T-helper 22 cell (primary cell): Measurements from ENCODE around the gene CLRN1.
"Not testable (repeated sequence)": the region's sequence is repeated elsewhere in the genome, so short reads cannot be mapped to it uniquely, and the experiment has no call there.

ENCODE experiments used
- DNase-seq: peaks from one replicate; pipeline ENCODE4 v3.0.0-alpha.2; 2020; ENCODE audit warnings: low read depth

The CLRN1 gene

GRCh38 chr3:150972366-150973071, at the start of gene CLRN1:
CLRN1 (minus strand) TSS chr3:150972727; CDS start chr3:150972708, 19 bp downstream.
- no peak for DNase-seq

- DNase-seq: no peak
These were observed 43.9 kb upstream of the CLRN1 start for GRCh38 chr3:151016478-151016795.

- DNase-seq: no peak
These were observed 43.4 kb upstream of the CLRN1 start for GRCh38 chr3:151015767-151016477.

GRCh38 chr3:151015181-151015580, 42.7 kb upstream of the CLRN1 start:
- DNase-seq: no peak

- DNase-seq: no peak
These were observed 42.0 kb upstream of the CLRN1 start for GRCh38 chr3:151014501-151015018.

- DNase-seq: no peak
These were observed 40.2 kb upstream of the CLRN1 start for GRCh38 chr3:151012753-151013152.

GRCh38 chr3:151011427-151011826, 38.9 kb upstream of the CLRN1 start:
- DNase-seq: no peak

GRCh38 chr3:151009981-151010380, 37.5 kb upstream of the CLRN1 start:
- no peak for DNase-seq

GRCh38 chr3:151009430-151009829, 36.9 kb upstream of the CLRN1 start:
- no peak for DNase-seq

- no peak for DNase-seq
These were observed 36.2 kb upstream of the CLRN1 start for GRCh38 chr3:151008699-151009098.

GRCh38 chr3:151003768-151004134, 31.2 kb upstream of the CLRN1 start:
- DNase-seq: no peak

GRCh38 chr3:151003029-151003767, 30.7 kb upstream of the CLRN1 start:
- no peak for DNase-seq

GRCh38 chr3:151002003-151002981, 29.8 kb upstream of the CLRN1 start:
- DNase-seq: no peak

- DNase-seq: no peak
These were observed 26.5 kb upstream of the CLRN1 start for GRCh38 chr3:150998996-150999395.

GRCh38 chr3:150996731-150997130, 24.2 kb upstream of the CLRN1 start:
- no peak for DNase-seq

- no peak for DNase-seq
These were observed 23.0 kb upstream of the CLRN1 start for GRCh38 chr3:150995510-150995909.

- no peak for DNase-seq
These were observed 16.7 kb upstream of the CLRN1 start for GRCh38 chr3:150989208-150989607.

GRCh38 chr3:150988395-150988794, 15.9 kb upstream of the CLRN1 start:
- not testable (repeated sequence) for DNase-seq

- DNase-seq: no peak
These were observed 13.2 kb upstream of the CLRN1 start for GRCh38 chr3:150985711-150986110.

GRCh38 chr3:150984066-150984465, 11.5 kb upstream of the CLRN1 start:
- no peak for DNase-seq

GRCh38 chr3:150978566-150979148, 6.1 kb upstream of the CLRN1 start:
- no peak for DNase-seq
